ENCODE data around the gene TMEM50B. TPM values are rescaled to one million over a fixed set of nuclear protein-coding genes. Genes with fewer than 3 reads are reported as not detected.
"Not testable (repeated sequence)": the region's sequence is repeated elsewhere in the genome, so short reads cannot be mapped to it uniquely, and the experiment has no call there.

TMEM50B gene
- total RNA-seq, 1 donor: 29.3 TPM

DNA sequence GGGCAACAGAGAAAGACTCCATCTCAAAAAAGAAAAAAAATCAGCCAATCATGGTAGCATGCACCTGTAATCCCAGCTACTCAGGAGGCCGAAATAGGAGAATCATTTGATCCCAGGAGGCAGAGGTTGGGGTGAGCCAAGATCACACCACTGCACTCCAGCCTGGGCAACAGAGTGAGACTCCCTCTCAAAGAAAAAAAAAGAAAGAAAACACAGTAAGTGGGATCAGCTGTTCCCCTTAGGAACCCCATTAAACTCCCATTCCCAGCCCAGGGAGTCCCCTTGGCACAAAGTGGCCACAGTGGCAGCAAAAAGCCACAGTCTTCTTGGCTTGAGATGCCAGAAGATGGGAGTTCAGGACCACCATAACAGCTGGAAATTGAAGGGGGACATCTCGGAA is 9.1 kb downstream of the TMEM50B start:
- H3K9me3 ChIP-seq (ENCODE audit: low read depth, low read length): no peaks in the 10 kb centered on the region
- H3K36me3 ChIP-seq (ENCODE audit: insufficient read depth, low read length): no peaks in the 10 kb centered on the region
- no peak overlapping the region for H3K4me3 ChIP-seq (ENCODE audit: insufficient read depth, low read length)
- no peaks in the 10 kb centered on the region for H4K20me1 ChIP-seq (ENCODE audit: insufficient read depth, low read length)
- no peak overlapping the region for H2AFZ ChIP-seq (ENCODE audit: low read length)
- no peak overlapping the region for H3K27ac ChIP-seq (ENCODE audit: low read depth, low read length)
- H3K4me1 ChIP-seq (ENCODE audit: insufficient read depth, low read length): no peaks in the 10 kb centered on the region
- H3K79me2 ChIP-seq (ENCODE audit: insufficient read depth, low read length): peaks cover 41% of the 10 kb centered on the region
- TF ChIP-seq CTCF (IDR thresholded peaks at IDR 0.05; ENCODE audit: extremely low read depth, low read depth, low read length): no peak
- no peak for DNase-seq (ENCODE audit: insufficient read length, low spot score, missing footprints)
- no peaks in the 10 kb centered on the region for H3K27me3 ChIP-seq (ENCODE audit: insufficient read depth, low read length)
- H3K4me2 ChIP-seq (ENCODE audit: insufficient read depth, low read length): no peak overlapping the region

DNA sequence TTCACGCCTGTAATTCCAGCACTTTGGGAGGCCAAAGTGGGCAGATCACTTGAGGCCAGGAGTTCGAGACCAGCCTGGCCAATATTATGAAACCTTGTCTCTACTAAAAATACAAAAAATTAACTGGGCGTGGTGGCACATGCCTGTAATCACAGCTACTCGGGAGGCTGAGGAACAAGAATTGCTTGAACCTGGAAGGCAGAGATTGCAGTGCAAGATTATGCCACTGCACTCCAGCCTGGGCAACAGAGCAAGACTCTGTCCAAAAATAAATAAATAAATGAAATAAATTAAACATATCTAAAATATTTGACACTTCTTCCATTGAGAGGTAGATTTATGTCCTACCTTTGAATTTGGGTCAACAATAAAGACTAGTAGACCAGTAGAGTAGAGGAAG is 10.6 kb downstream of the TMEM50B start:
- H4K20me1 ChIP-seq (ENCODE audit: insufficient read depth, low read length); H3K27me3 ChIP-seq (ENCODE audit: insufficient read depth, low read length); DNase-seq (ENCODE audit: insufficient read length, low spot score, missing footprints); H3K4me2 ChIP-seq (ENCODE audit: insufficient read depth, low read length); H3K27ac ChIP-seq (ENCODE audit: low read depth, low read length); H3K36me3 ChIP-seq (ENCODE audit: insufficient read depth, low read length); H2AFZ ChIP-seq (ENCODE audit: low read length); H3K9me3 ChIP-seq (ENCODE audit: low read depth, low read length); H3K4me1 ChIP-seq (ENCODE audit: insufficient read depth, low read length); H3K4me3 ChIP-seq (ENCODE audit: insufficient read depth, low read length): not testable (repeated sequence)
- H3K79me2 ChIP-seq (ENCODE audit: insufficient read depth, low read length): peaks cover 30% of the 10 kb centered on the region

GRCh38 chr21:33461538-33462250 is 18.1 kb downstream of the TMEM50B start:
- no peak overlapping the region for H2AFZ ChIP-seq (ENCODE audit: low read length)
- no peak for TF ChIP-seq CTCF (IDR thresholded peaks at IDR 0.05; ENCODE audit: extremely low read depth, low read depth, low read length)
- H3K9me3 ChIP-seq (ENCODE audit: low read depth, low read length): no peaks in the 10 kb centered on the region
- H3K27ac ChIP-seq (ENCODE audit: low read depth, low read length): no peak overlapping the region
- no peaks in the 10 kb centered on the region for H4K20me1 ChIP-seq (ENCODE audit: insufficient read depth, low read length)
- H3K27me3 ChIP-seq (ENCODE audit: insufficient read depth, low read length): no peaks in the 10 kb centered on the region
- DNase-seq (ENCODE audit: insufficient read length, low spot score, missing footprints): no peak
- H3K4me2 ChIP-seq (ENCODE audit: insufficient read depth, low read length): no peak overlapping the region
- peaks cover 4% of the 10 kb centered on the region for H3K4me1 ChIP-seq (ENCODE audit: insufficient read depth, low read length)
- no peak overlapping the region for H3K4me3 ChIP-seq (ENCODE audit: insufficient read depth, low read length)
- peaks cover 14% of the 10 kb centered on the region for H3K36me3 ChIP-seq (ENCODE audit: insufficient read depth, low read length)
- no peaks in the 10 kb centered on the region for H3K79me2 ChIP-seq (ENCODE audit: insufficient read depth, low read length)

DNA sequence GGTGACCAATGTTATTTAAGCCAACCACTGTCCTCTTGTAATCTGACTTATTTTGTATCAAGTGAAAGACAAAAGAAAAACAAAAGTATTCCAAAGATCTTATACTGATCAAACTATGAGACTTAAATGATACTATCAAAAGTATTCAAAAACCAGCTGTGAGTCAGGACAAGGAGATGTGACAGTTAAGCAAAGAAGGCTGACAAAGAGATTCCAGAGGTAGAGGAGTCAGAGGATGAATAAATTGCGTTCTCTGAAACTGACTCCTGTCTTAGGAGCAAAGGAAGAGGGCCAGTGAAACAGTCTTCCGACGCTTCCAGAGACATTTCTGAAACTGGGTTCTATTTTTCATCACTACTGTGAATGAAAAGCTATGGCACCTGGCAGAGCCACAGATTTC is 20.9 kb downstream of the TMEM50B start:
- H3K9me3 ChIP-seq (ENCODE audit: low read depth, low read length): no peaks in the 10 kb centered on the region
- H4K20me1 ChIP-seq (ENCODE audit: insufficient read depth, low read length): no peaks in the 10 kb centered on the region
- no peak overlapping the region for H2AFZ ChIP-seq (ENCODE audit: low read length)
- TF ChIP-seq CTCF (IDR thresholded peaks at IDR 0.05; ENCODE audit: extremely low read depth, low read depth, low read length): no peak
- no peaks in the 10 kb centered on the region for H3K27me3 ChIP-seq (ENCODE audit: insufficient read depth, low read length)
- no peak for DNase-seq (ENCODE audit: insufficient read length, low spot score, missing footprints)
- H3K4me3 ChIP-seq (ENCODE audit: insufficient read depth, low read length): no peak overlapping the region
- H3K4me1 ChIP-seq (ENCODE audit: insufficient read depth, low read length): peaks cover 4% of the 10 kb centered on the region
- no peak overlapping the region for H3K4me2 ChIP-seq (ENCODE audit: insufficient read depth, low read length)
- H3K36me3 ChIP-seq (ENCODE audit: insufficient read depth, low read length): peaks cover 19% of the 10 kb centered on the region
- no peaks in the 10 kb centered on the region for H3K79me2 ChIP-seq (ENCODE audit: insufficient read depth, low read length)
- H3K27ac ChIP-seq (ENCODE audit: low read depth, low read length): no peak overlapping the region

Measured in osteoblast (primary cell).